OCI-LY1 (cell line): ENCODE results near the gene STK32B.

Experiments
- H2AFZ ChIP-seq: fragments of 200-600 bp; sonication (generic), shearing (Covaris generic); 2 replicates; pipeline ENCODE4 v1.6.0; 2014; ENCODE audit warnings: antibody characterized with exemption, mild to moderate bottlenecking, low read length
- H3F3A ChIP-seq: fragments of 200-600 bp; sonication (generic), shearing (Covaris generic); 2 replicates; pipeline ENCODE4 v1.6.0; 2014; ENCODE audit warnings: mild to moderate bottlenecking, antibody characterized with exemption, low read length, moderate library complexity; ENCODE audit not compliant: insufficient read depth
- H3K27ac ChIP-seq: fragments of 200-600 bp; sonication (generic); 2 replicates; pipeline ENCODE4 v1.5.1; 2014; ENCODE audit warnings: low read length, mixed run types, mild to moderate bottlenecking, low read depth; ENCODE audit not compliant: poor library complexity, severe bottlenecking
- H3K27me3 ChIP-seq: fragments of 200-600 bp; sonication (generic); 2 replicates; pipeline ENCODE4 v1.6.0; 2014; ENCODE audit warnings: antibody characterized with exemption, mild to moderate bottlenecking, low read length, moderate library complexity; ENCODE audit not compliant: insufficient read depth
- H3K36me3 ChIP-seq: fragments of 200-600 bp; sonication (generic); 2 replicates; pipeline ENCODE4 v1.6.1; 2014; ENCODE audit warnings: mild to moderate bottlenecking, antibody characterized with exemption, low read length, moderate library complexity, mixed read lengths; ENCODE audit not compliant: insufficient read depth
- H3K4me1 ChIP-seq: fragments of 200-600 bp; sonication (generic); 2 replicates; pipeline ENCODE4 v1.5.1; 2014; ENCODE audit warnings: mild to moderate bottlenecking, low read length, moderate library complexity; ENCODE audit not compliant: insufficient read depth, severe bottlenecking
- H3K4me2 ChIP-seq: fragments of 200-600 bp; sonication (generic), shearing (Covaris generic); 2 replicates; pipeline ENCODE4 v1.6.1; 2014; ENCODE audit warnings: low read length
- H3K4me3 ChIP-seq: fragments of 200-600 bp; sonication (generic); 2 replicates; pipeline ENCODE4 v1.5.1; 2014; ENCODE audit warnings: low read length, low read depth, mild to moderate bottlenecking, mixed read lengths; ENCODE audit not compliant: poor library complexity, severe bottlenecking
- H3K79me2 ChIP-seq: fragments of 200-600 bp; shearing (Covaris generic); 2 replicates; pipeline ENCODE4 v1.6.1; 2016; ENCODE audit warnings: mixed run types, low read length, mixed read lengths; ENCODE audit not compliant: insufficient read depth
- H3K9ac ChIP-seq: fragments of 200-600 bp; sonication (generic), shearing (Covaris generic); 2 replicates; pipeline ENCODE4 v1.6.1; 2014; ENCODE audit warnings: mild to moderate bottlenecking, low read length, mixed read lengths
- H3K9me2 ChIP-seq: fragments of 200-600 bp; sonication (generic), shearing (Covaris generic); 2 replicates; pipeline ENCODE4 v1.6.1; 2014; ENCODE audit warnings: low read depth, mild to moderate bottlenecking, low read length, mixed read lengths
- H3K9me3 ChIP-seq: fragments of 200-600 bp; shearing (Covaris generic); 2 replicates; pipeline ENCODE4 v1.6.1; 2014; ENCODE audit warnings: low read length, mixed read lengths
- H4K20me1 ChIP-seq: fragments of 200-600 bp; sonication (generic), shearing (Covaris generic); 2 replicates; pipeline ENCODE4 v1.6.0; 2016; ENCODE audit warnings: mild to moderate bottlenecking, low read length; ENCODE audit not compliant: insufficient read depth
- CTCF ChIP-seq: fragments of 200-600 bp; sonication (generic), shearing (Covaris generic); IDR thresholded peaks from 2 replicates; pipeline ENCODE4 v1.5.1; 2017; ENCODE audit warnings: mild to moderate bottlenecking, antibody characterized with exemption, low read length, moderate library complexity, mixed read lengths
- EZH2 ChIP-seq: fragments of 200-600 bp; sonication (generic), shearing (Covaris generic); IDR thresholded peaks from 2 replicates; pipeline ENCODE4 v1.8.0; 2017; ENCODE audit warnings: borderline replicate concordance, mixed run types, mild to moderate bottlenecking, antibody characterized with exemption, low read length, moderate library complexity, mixed read lengths

The STK32B gene

GRCh38 chr4:5110901-5111300, 59.6 kb downstream of the STK32B start:
- H3K79me2 ChIP-seq = no peaks in the 10 kb centered on the region
- no peak overlapping the region for H3K4me2 ChIP-seq
- H3F3A ChIP-seq = no peaks in the 10 kb centered on the region
- H3K9me3 ChIP-seq = no peaks in the 10 kb centered on the region
- H3K4me3 ChIP-seq = no peak overlapping the region
- H3K9me2 ChIP-seq = no peaks in the 10 kb centered on the region
- H2AFZ ChIP-seq = no peak overlapping the region
- no peak overlapping the region for H3K27ac ChIP-seq
- no peak for TF ChIP-seq EZH2
- no peak for TF ChIP-seq CTCF
- H3K9ac ChIP-seq = no peak overlapping the region
- no peaks in the 10 kb centered on the region for H3K4me1 ChIP-seq
- no peaks in the 10 kb centered on the region for H3K36me3 ChIP-seq
- H4K20me1 ChIP-seq = no peaks in the 10 kb centered on the region
- H3K27me3 ChIP-seq = no peaks in the 10 kb centered on the region

- no peaks in the 10 kb centered on the region for H3K4me1 ChIP-seq
- no peak overlapping the region for H3K27ac ChIP-seq
- no peaks in the 10 kb centered on the region for H3K9me2 ChIP-seq
- no peaks in the 10 kb centered on the region for H3K36me3 ChIP-seq
- TF ChIP-seq EZH2 (no peak), CTCF (no peak)
- H3K27me3 ChIP-seq = no peaks in the 10 kb centered on the region
- no peak overlapping the region for H3K9ac ChIP-seq
- no peaks in the 10 kb centered on the region for H4K20me1 ChIP-seq
- H3K4me3 ChIP-seq = no peak overlapping the region
- H3K4me2 ChIP-seq = no peak overlapping the region
- no peaks in the 10 kb centered on the region for H3K79me2 ChIP-seq
- no peaks in the 10 kb centered on the region for H3K9me3 ChIP-seq
- H2AFZ ChIP-seq = no peak overlapping the region
- no peaks in the 10 kb centered on the region for H3F3A ChIP-seq
Observed at GRCh38 chr4:5112333-5113095, 61.2 kb downstream of the STK32B start.

GRCh38 chr4:5114950-5115349, 63.7 kb downstream of the STK32B start:
- H3K36me3 ChIP-seq = no peaks in the 10 kb centered on the region
- TF ChIP-seq CTCF (no peak), EZH2 (no peak)
- H3K27ac ChIP-seq = no peak overlapping the region
- H3K9me2 ChIP-seq = no peaks in the 10 kb centered on the region
- no peaks in the 10 kb centered on the region for H3K79me2 ChIP-seq
- H4K20me1 ChIP-seq = no peaks in the 10 kb centered on the region
- no peaks in the 10 kb centered on the region for H3F3A ChIP-seq
- no peak overlapping the region for H3K4me2 ChIP-seq
- no peak overlapping the region for H3K9ac ChIP-seq
- no peaks in the 10 kb centered on the region for H3K9me3 ChIP-seq
- no peak overlapping the region for H2AFZ ChIP-seq
- no peaks in the 10 kb centered on the region for H3K27me3 ChIP-seq
- no peak overlapping the region for H3K4me3 ChIP-seq
- peaks cover 3% of the 10 kb centered on the region for H3K4me1 ChIP-seq
